RWPE1 (cell line): Measurements from ENCODE around the gene XNDC1N.

Source experiments
- CTCF ChIA-PET: fragments of 350-600 bp; sonication (Branson Sonifier 250); formaldehyde crosslinking; extraction: SDS; loops from one replicate; lab custom pipeline; 2021; lab: Yijun Ruan, JAX
- POLR2A ChIA-PET: fragments of 400-600 bp; formaldehyde crosslinking; extraction: SDS; loops from one replicate; lab custom pipeline; 2020; ENCODE audit warnings: antibody characterized with exemption; ENCODE audit not compliant: low non-redundant PET; lab: Yijun Ruan, JAX
- DNase-seq: peaks from one replicate; pipeline ENCODE4 v3.0.0; 2012; ENCODE audit warnings: low spot score
- H3K27ac ChIP-seq: fragments of 450-650 bp; 2 replicates; pipeline ENCODE4 v1.5.1; 2017
- TF ChIP-seq, protein P1 (sequence below): fragments of 450-650 bp; conservative IDR thresholded peaks from 2 replicates; pipeline ENCODE4 v1.5.1; 2017; ENCODE audit warnings: low read depth, mild to moderate bottlenecking

Gene XNDC1N

GRCh38 chr11:71964641-71965040, 36.2 kb upstream of the XNDC1N start:
- CTCF ChIA-PET: no interaction called here
- no peak overlapping the region for H3K27ac ChIP-seq
- POLR2A ChIA-PET: no interaction called here
- TF ChIP-seq, protein P1, sequence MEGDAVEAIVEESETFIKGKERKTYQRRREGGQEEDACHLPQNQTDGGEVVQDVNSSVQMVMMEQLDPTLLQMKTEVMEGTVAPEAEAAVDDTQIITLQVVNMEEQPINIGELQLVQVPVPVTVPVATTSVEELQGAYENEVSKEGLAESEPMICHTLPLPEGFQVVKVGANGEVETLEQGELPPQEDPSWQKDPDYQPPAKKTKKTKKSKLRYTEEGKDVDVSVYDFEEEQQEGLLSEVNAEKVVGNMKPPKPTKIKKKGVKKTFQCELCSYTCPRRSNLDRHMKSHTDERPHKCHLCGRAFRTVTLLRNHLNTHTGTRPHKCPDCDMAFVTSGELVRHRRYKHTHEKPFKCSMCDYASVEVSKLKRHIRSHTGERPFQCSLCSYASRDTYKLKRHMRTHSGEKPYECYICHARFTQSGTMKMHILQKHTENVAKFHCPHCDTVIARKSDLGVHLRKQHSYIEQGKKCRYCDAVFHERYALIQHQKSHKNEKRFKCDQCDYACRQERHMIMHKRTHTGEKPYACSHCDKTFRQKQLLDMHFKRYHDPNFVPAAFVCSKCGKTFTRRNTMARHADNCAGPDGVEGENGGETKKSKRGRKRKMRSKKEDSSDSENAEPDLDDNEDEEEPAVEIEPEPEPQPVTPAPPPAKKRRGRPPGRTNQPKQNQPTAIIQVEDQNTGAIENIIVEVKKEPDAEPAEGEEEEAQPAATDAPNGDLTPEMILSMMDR: no peak
- no peak for DNase-seq

DNA sequence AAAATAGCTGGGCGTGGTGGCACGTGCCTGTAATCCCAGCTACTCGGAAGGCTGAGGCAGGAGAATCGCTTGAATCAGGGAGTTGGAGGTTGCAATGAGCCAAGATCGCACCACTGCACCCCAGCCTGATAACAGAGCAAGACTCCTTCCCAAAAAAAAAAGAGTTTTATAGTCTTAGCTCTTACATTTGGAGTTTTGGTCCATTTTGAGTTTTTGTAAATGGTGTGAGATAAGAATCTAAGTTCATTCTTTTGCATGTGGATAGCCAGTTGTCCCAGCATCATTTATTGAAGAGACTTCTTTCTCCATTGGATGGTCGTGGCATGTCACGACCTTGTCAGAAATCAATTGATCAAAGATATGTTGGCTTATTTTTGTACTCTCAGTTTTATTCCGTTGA, 35.1 kb upstream of the XNDC1N start:
- no peak overlapping the region for H3K27ac ChIP-seq
- POLR2A ChIA-PET: no interaction called here
- DNase-seq: no peak
- TF ChIP-seq, protein P1: no peak
- CTCF ChIA-PET: no interaction called here

- POLR2A ChIA-PET: no interaction called here
- no peak for DNase-seq
These were observed 34.1 kb upstream of the XNDC1N start for GRCh38 chr11:71962428-71963038.

GRCh38 chr11:71955898-71956456, 27.6 kb upstream of the XNDC1N start:
- ChIA-PET CTCF (no interaction called here), POLR2A (no interaction called here)
- TF ChIP-seq, protein P1: no peak
- no peak overlapping the region for H3K27ac ChIP-seq
- no peak for DNase-seq

More at GRCh38 chr11:71962428-71963038, 34.1 kb upstream of the XNDC1N start:
- TF ChIP-seq, protein P1: no peak
- CTCF ChIA-PET: no interaction called here
- H3K27ac ChIP-seq: no peak overlapping the region

- ChIA-PET CTCF (no interaction called here), POLR2A (no interaction called here)
- TF ChIP-seq, protein P1: no peak
- no peak overlapping the region for H3K27ac ChIP-seq
- DNase-seq: no peak
These were observed 23.4 kb upstream of the XNDC1N start for GRCh38 chr11:71951741-71952310.

DNA sequence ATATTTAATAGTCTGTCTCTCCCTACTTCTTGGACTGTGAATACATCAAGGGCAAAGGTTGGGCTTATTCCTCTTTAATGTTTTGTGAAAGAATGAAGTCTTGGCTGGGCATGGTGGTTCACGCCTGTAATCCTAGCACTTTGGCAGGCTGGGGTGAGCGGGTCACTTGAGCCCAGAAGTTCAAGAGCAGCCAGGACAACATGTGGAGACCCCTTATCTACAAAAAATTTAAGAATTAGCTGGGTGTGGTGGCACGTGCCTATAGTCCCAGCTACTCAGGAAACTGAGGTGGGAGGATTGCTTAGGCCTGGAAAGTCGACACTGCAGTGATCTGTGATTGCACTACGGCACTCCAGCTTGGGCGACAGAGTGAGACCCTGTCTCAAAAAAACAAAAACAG, 20.6 kb upstream of the XNDC1N start:
- ChIA-PET POLR2A (interaction anchor here (0.6 to 0.8 kb wide), 2 partner anchors 9 to 17 kb away, joined by 3 to 4 read pairs; no protein-coding TSS in a partner anchor), CTCF (interaction anchor here (0.6 to 0.7 kb wide), 2 partner anchors 431 to 437 kb away, joined by 4 read pairs; no protein-coding TSS in a partner anchor)
- no peak overlapping the region for H3K27ac ChIP-seq
- TF ChIP-seq, protein P1: no peak
- no peak for DNase-seq
